Gastrocnemius medialis (tissue), 4 donors: ENCODE data around the gene ULBP3. TPM values are rescaled to one million over a fixed set of nuclear protein-coding genes. Genes with fewer than 3 reads are reported as not detected.

Experiments used
- ATAC-seq, 2 donors: fragments of 150-250 bp; one replicate each; pipeline ENCODE4 v1.9.1; 2016
- DNase-seq, 2 donors: peaks; one replicate each; pipeline ENCODE4 v3.0.0-alpha.2; 2019
- H3K27ac ChIP-seq, 4 donors: fragments of 200-600 bp; sonication (generic); 1 replicate in 1 of 4; 2 replicates in 3 of 4; pipeline ENCODE4 v1.5.1; 2016 to 2018; ENCODE audit warnings: mild to moderate bottlenecking in 2 of 4, moderate library complexity in 1 of 4
- H3K27me3 ChIP-seq, 3 donors: fragments of 200-600 bp; sonication (generic) in 2 of 3; 1 replicate in 1 of 3; 2 replicates in 2 of 3; pipeline versions ENCODE4 v1.5.1 to v1.6.0; 2016 to 2019; ENCODE audit warnings: mild to moderate bottlenecking in 1 of 3, moderate library complexity in 1 of 3
- H3K36me3 ChIP-seq, 2 donors: fragments of 200-600 bp; sonication (generic) in 1 of 2; one replicate each; pipeline ENCODE4 v1.5.1; 2017 to 2018
- H3K4me1 ChIP-seq, 2 donors: fragments of 200-600 bp; sonication (generic) in 1 of 2; one replicate each; pipeline ENCODE4 v1.5.1; 2016 to 2017; ENCODE audit warnings: mild to moderate bottlenecking in 2 of 2
- H3K4me3 ChIP-seq, 4 donors: fragments of 200-600 bp; sonication (generic) in 3 of 4; 1 replicate in 1 of 4; 2 replicates in 3 of 4; pipeline ENCODE4 v1.5.1; 2016 to 2019; ENCODE audit warnings: mild to moderate bottlenecking in 2 of 4
- H3K9me3 ChIP-seq, 3 donors: fragments of 200-600 bp; sonication (generic) in 2 of 3; 1 replicate in 1 of 3; 2 replicates in 2 of 3; pipeline ENCODE4 v1.5.1; 2016 to 2019
- CTCF ChIP-seq, 5 experiments: fragments of 450-650 bp in 3 of 5; fragments of 200-600 bp in 2 of 5; sonication (generic) in 2 of 5; IDR thresholded peaks in 4 of 5; conservative IDR thresholded peaks in 1 of 5; 1 replicate in 4 of 5; 2 replicates in 1 of 5; pipeline ENCODE4 v1.5.1; 2016 to 2019; ENCODE audit warnings: antibody characterized with exemption in 5 of 5, mild to moderate bottlenecking in 3 of 5, moderate library complexity in 3 of 5
- POLR2A ChIP-seq, 2 donors: fragments of 450-650 bp; IDR thresholded peaks; one replicate each; pipeline ENCODE4 v1.6.1; 2017; ENCODE audit warnings: antibody characterized with exemption in 2 of 2, mild to moderate bottlenecking in 2 of 2, moderate library complexity in 2 of 2
- in situ Hi-C, 4 donors: fragments of 200-750 bp; cut with MboI; loops; one replicate each; pipeline versions ENCODE4 v1.15.0 to v1.8.0; 2017; ENCODE audit warnings: low sequenced_read_pairs in 4 of 4
- intact Hi-C: fragments of 100-400 bp; cut with DNase I; formaldehyde crosslinking; loops from one replicate; pipeline ENCODE4 v1.15.1; 2023; ENCODE audit warnings: low total_unique reads
- total RNA-seq, 4 donors: library from RNA; depleted of rRNA; stranded (reverse); fragments of >200 nt; gene quantifications; one replicate each; pipeline versions ENCODE4 v1.1.0 to v1.2.3, GENCODE V29; 2016

Gene ULBP3
- total RNA-seq, 4 donors from 2014 or later = 1.1 TPM; not detected in 3

- DNase-seq = no peak
- no peak for ATAC-seq
- no peak overlapping the region for H3K4me3 ChIP-seq
- H3K4me1 ChIP-seq = peaks cover 3 to 4% of the 10 kb centered on the region in 2 donors
- in situ Hi-C loops (no loop called here), intact Hi-C loops (no loop called here)
- peaks cover 14 to 19% (median 18%) of the 10 kb centered on the region in 3 donors for H3K27me3 ChIP-seq
- H3K27ac ChIP-seq = no peak overlapping the region
- no peak for TF ChIP-seq POLR2A (IDR thresholded peaks at IDR 0.05)
- TF ChIP-seq CTCF (IDR thresholded peaks at IDR 0.05 in 4 of 5, conservative IDR thresholded peaks at IDR 0.05 in 1 of 5) = no peak
- H3K9me3 ChIP-seq = no peaks in the 10 kb centered on the region
- H3K36me3 ChIP-seq = no peaks in the 10 kb centered on the region
Measured at GRCh38 chr6:150032598-150032997, 36.3 kb downstream of the ULBP3 start.

DNA sequence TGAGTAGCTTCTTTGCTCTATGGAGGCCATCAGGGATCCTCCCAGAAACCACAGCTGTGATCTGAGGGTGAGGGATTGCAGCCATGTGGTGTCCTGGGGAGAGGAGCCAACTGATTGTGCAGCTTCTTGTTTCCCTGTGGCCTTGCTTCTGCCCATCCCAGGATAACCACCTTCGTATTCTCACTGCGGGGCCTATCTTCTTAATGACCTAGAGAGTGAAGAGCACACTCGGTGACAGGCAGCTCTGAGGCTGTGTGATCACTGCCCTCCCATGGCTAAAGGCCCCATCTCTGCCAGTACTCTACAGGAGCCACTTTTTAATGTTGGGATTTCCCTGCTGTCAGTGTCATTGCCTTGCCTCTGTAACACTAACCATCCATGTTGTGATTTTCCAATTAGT lies 38.3 kb downstream of the ULBP3 start:
- peaks cover 5 to 11% (median 7%) of the 10 kb centered on the region in 3 donors for H3K27me3 ChIP-seq
- DNase-seq (no peak), ATAC-seq (no peak)
- TF ChIP-seq CTCF (IDR thresholded peaks at IDR 0.05 in 4 of 5, conservative IDR thresholded peaks at IDR 0.05 in 1 of 5) = no peak
- no peak for TF ChIP-seq POLR2A (IDR thresholded peaks at IDR 0.05)
- no peak overlapping the region for H3K27ac ChIP-seq
- in situ Hi-C loops = no loop called here
- peaks cover 4 to 6% of the 10 kb centered on the region in 2 donors for H3K4me1 ChIP-seq
- intact Hi-C loops = no loop called here
- no peaks in the 10 kb centered on the region for H3K36me3 ChIP-seq
- no peak overlapping the region for H3K4me3 ChIP-seq
- H3K9me3 ChIP-seq = no peaks in the 10 kb centered on the region

DNA sequence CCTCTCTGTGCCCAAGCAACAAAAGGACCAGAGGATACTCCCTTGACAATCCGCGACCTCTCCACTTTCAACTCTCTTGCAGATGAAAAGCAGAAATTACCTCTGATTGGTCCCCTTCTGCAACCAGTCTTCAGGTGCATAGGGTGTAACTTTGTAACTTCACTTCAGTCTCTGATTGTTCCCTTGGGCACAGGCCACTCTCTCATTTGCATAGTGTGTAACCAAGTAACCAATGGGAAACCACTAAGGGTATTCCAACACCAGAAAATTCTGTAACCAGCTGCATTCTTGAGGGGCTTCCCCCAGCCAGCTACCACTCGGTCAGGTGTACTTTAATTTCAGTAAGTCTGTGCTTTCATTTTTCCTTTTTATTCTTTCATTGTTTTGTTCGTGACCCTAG lies 39.2 kb downstream of the ULBP3 start:
- H3K9me3 ChIP-seq = no peaks in the 10 kb centered on the region
- H3K4me3 ChIP-seq = no peak overlapping the region
- peaks cover 12 to 18% (median 16%) of the 10 kb centered on the region in 3 donors for H3K27me3 ChIP-seq
- no peak overlapping the region for H3K27ac ChIP-seq
- no peak for TF ChIP-seq POLR2A (IDR thresholded peaks at IDR 0.05)
- no peak for TF ChIP-seq CTCF (IDR thresholded peaks at IDR 0.05 in 4 of 5, conservative IDR thresholded peaks at IDR 0.05 in 1 of 5)
- intact Hi-C loops = no loop called here
- ATAC-seq (no peak), DNase-seq (no peak)
- in situ Hi-C loops = no loop called here
- H3K4me1 ChIP-seq = peaks cover 10 to 14% of the 10 kb centered on the region in 2 donors
- H3K36me3 ChIP-seq = no peaks in the 10 kb centered on the region

DNA sequence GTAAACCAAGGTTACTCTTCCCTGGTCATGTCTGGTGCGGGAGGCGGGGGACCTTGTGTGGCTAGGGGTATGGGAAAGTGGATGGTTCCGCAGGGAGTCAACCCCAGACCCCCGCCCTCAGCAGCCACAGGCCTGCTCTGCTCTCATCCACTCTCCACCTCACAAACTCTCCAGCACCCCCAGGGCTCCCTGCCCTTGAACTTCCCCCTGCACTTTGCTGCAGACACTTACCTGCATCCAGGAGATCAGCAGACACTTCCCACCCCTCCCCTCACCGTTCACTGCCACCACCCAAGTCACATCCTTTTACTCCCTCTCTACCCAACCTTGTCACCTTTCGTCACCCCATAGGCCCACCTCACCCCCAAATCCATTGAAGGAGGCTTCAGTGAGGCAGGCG lies 39.6 kb downstream of the ULBP3 start:
- no peaks in the 10 kb centered on the region for H3K9me3 ChIP-seq
- intact Hi-C loops (no loop called here), in situ Hi-C loops (no loop called here)
- peaks cover 10 to 14% of the 10 kb centered on the region in 2 donors for H3K4me1 ChIP-seq
- H3K27ac ChIP-seq = no peak overlapping the region
- TF ChIP-seq POLR2A (IDR thresholded peaks at IDR 0.05) (no peak), CTCF (IDR thresholded peaks at IDR 0.05 in 4 of 5, conservative IDR thresholded peaks at IDR 0.05 in 1 of 5) (no peak)
- no peak overlapping the region for H3K4me3 ChIP-seq
- ATAC-seq = no peak
- DNase-seq = no peak
- H3K36me3 ChIP-seq = no peaks in the 10 kb centered on the region
- H3K27me3 ChIP-seq = peaks cover 14 to 21% (median 16%) of the 10 kb centered on the region in 3 donors

DNA sequence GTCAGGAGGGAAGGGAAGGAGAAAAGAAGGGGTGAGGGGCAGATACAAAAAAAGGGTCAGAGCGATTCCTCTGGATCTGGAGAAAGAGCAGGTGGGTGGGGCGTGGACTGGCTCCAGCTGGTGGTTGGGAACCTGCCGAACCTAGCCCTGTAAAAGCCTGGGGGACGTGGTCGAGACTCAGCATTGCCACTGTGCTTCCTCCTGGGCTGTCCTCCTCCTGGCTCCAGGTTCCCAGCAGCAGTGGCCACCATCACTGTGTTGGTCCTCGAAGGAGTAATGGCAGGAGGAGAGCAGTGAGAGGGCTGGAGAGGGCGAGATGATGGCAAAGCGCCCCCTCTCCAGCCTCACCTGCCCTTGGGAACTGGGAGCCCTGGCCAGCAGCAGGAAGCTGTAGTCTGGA lies 40.1 kb downstream of the ULBP3 start:
- no peaks in the 10 kb centered on the region for H3K36me3 ChIP-seq
- H3K27ac ChIP-seq = no peak overlapping the region
- ATAC-seq (no peak), DNase-seq (no peak)
- in situ Hi-C loops (no loop called here), intact Hi-C loops (no loop called here)
- H3K27me3 ChIP-seq = peaks cover 14 to 24% (median 16%) of the 10 kb centered on the region in 3 donors
- peaks cover 10 to 14% of the 10 kb centered on the region in 2 donors for H3K4me1 ChIP-seq
- H3K9me3 ChIP-seq = no peaks in the 10 kb centered on the region
- TF ChIP-seq CTCF (IDR thresholded peaks at IDR 0.05 in 4 of 5, conservative IDR thresholded peaks at IDR 0.05 in 1 of 5) (no peak), POLR2A (IDR thresholded peaks at IDR 0.05) (no peak)
- H3K4me3 ChIP-seq = no peak overlapping the region
